Measurements from ENCODE around the gene CDAN1. TPM values are rescaled to one million over a fixed set of nuclear protein-coding genes. Genes with fewer than 3 reads are reported as not detected.

The CDAN1 gene
- total and polyA plus RNA-seq, 2 donors from 2014 or later: 7.0 to 13.1 TPM

GRCh38 chr15:42732095-42732827, 4.7 kb downstream of the CDAN1 start:
- no peak for FAIRE-seq
- Histone ChIP-seq H3K4me3 (ENCODE audit: low read length in 3 of 3) (no peak overlapping the region), H3K36me3 (ENCODE audit: control insufficient read depth in 2 of 3, insufficient read depth in 3 of 3, low read length in 3 of 3) (peaks cover 4 to 47% (median 26%) of the 10 kb centered on the region in 3 donors), H3K27me3 (ENCODE audit: control insufficient read depth, insufficient read depth, low read length) (no peaks in the 10 kb centered on the region), H3K27ac (ENCODE audit: low read depth in 2 of 2, low read length in 2 of 2) (no peak overlapping the region), H3K4me1 (ENCODE audit: control insufficient read depth in 2 of 3, insufficient read depth in 2 of 3, low read depth in 1 of 3, low read length in 3 of 3) (peaks cover 0 to 6% (median 0%) of the 10 kb centered on the region in 3 donors), H3K9me3 (ENCODE audit: control insufficient read depth in 2 of 3, insufficient read depth in 1 of 3, low read length in 3 of 3) (no peaks in the 10 kb centered on the region), H3K9ac (ENCODE audit: low read length in 3 of 3) (no peak overlapping the region)
- TF ChIP-seq CTCF (IDR thresholded peaks at IDR 0.05; ENCODE audit: borderline replicate concordance, extremely low read depth, insufficient read depth): no peak
- no peak for DNase-seq
- intact Hi-C loops (cut with DNase I): no loop called here

DNA sequence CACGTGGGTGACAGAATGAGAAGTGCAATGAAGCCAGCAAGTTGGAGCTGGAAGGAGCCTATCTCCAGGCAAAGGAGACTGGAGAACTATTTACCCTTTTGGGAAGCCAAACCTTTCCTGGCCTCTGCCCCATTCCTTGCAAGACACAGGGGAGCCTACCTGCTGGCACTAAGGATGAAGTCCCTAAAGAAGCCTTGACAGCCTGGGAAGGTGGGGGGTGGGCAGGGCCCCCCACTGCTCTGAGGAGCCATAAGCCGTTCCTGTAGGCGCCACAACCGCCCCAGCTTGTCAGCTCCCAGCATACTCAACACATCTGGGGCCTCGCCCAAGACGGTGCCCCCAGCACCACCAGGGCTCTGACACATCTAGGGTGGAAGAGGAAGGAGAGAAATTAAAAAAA, 5.5 kb downstream of the CDAN1 start:
- FAIRE-seq (no peak), DNase-seq (no peak)
- TF ChIP-seq CTCF (IDR thresholded peaks at IDR 0.05; ENCODE audit: borderline replicate concordance, extremely low read depth, insufficient read depth): no peak
- Histone ChIP-seq H3K4me3 (ENCODE audit: low read length in 3 of 3) (no peak overlapping the region), H3K4me1 (ENCODE audit: control insufficient read depth in 2 of 3, insufficient read depth in 2 of 3, low read depth in 1 of 3, low read length in 3 of 3) (peaks cover 0 to 6% (median 0%) of the 10 kb centered on the region in 3 donors), H3K9ac (ENCODE audit: low read length in 3 of 3) (no peak overlapping the region), H3K36me3 (ENCODE audit: control insufficient read depth in 2 of 3, insufficient read depth in 3 of 3, low read length in 3 of 3) (peaks cover 4 to 49% (median 26%) of the 10 kb centered on the region in 3 donors), H3K9me3 (ENCODE audit: control insufficient read depth in 2 of 3, insufficient read depth in 1 of 3, low read length in 3 of 3) (no peaks in the 10 kb centered on the region), H3K27ac (ENCODE audit: low read depth in 2 of 2, low read length in 2 of 2) (no peak overlapping the region), H3K27me3 (ENCODE audit: control insufficient read depth, insufficient read depth, low read length) (no peaks in the 10 kb centered on the region)
- intact Hi-C loops (cut with DNase I): no loop called here

GRCh38 chr15:42730536-42730935, 6.4 kb downstream of the CDAN1 start:
- DNase-seq: no peak
- no peak for FAIRE-seq
- no peak for TF ChIP-seq CTCF (IDR thresholded peaks at IDR 0.05; ENCODE audit: borderline replicate concordance, extremely low read depth, insufficient read depth)
- Histone ChIP-seq H3K9me3 (ENCODE audit: control insufficient read depth in 2 of 3, insufficient read depth in 1 of 3, low read length in 3 of 3) (no peaks in the 10 kb centered on the region), H3K4me3 (ENCODE audit: low read length in 3 of 3) (no peak overlapping the region), H3K27me3 (ENCODE audit: control insufficient read depth, insufficient read depth, low read length) (no peaks in the 10 kb centered on the region), H3K9ac (ENCODE audit: low read length in 3 of 3) (no peak overlapping the region), H3K27ac (ENCODE audit: low read depth in 2 of 2, low read length in 2 of 2) (no peak overlapping the region), H3K4me1 (ENCODE audit: control insufficient read depth in 2 of 3, insufficient read depth in 2 of 3, low read depth in 1 of 3, low read length in 3 of 3) (no peaks in the 10 kb centered on the region), H3K36me3 (ENCODE audit: control insufficient read depth in 2 of 3, insufficient read depth in 3 of 3, low read length in 3 of 3) (peaks cover 4 to 50% (median 26%) of the 10 kb centered on the region in 3 donors)
- intact Hi-C loops (cut with DNase I): no loop called here
